H9 (cell line): Measurements from ENCODE around the gene APLF. TPM values are rescaled to one million over a fixed set of nuclear protein-coding genes. Genes with fewer than 3 reads are reported as not detected.
A peak's percentile ranks its signal among the peaks of the same experiment; 100 is the strongest.

Source experiments
- DNase-seq: peaks from one replicate; pipeline ENCODE4 v3.0.0-alpha.2; 2017
- H2AFZ ChIP-seq: one replicate; pipeline ENCODE4 v1.6.1; 2013; ENCODE audit warnings: mild to moderate bottlenecking, low read length, control low read depth, moderate library complexity
- H2AK5ac ChIP-seq: 2 replicates; pipeline ENCODE4 v1.6.1; 2013; ENCODE audit warnings: low read length, control low read depth, mixed read lengths; ENCODE audit not compliant: insufficient read length
- H2BK120ac ChIP-seq: one replicate; pipeline ENCODE4 v1.6.1; 2013; ENCODE audit warnings: low read depth, mild to moderate bottlenecking, low read length, control low read depth, inconsistent platforms; ENCODE audit not compliant: poor library complexity, severe bottlenecking
- H2BK12ac ChIP-seq: 2 replicates; pipeline ENCODE4 v1.6.1; 2013; ENCODE audit warnings: low read length, control low read depth, mixed read lengths, low read depth; ENCODE audit not compliant: insufficient read length
- H2BK15ac ChIP-seq: 2 replicates; pipeline ENCODE4 v1.6.1; 2013; ENCODE audit warnings: low read depth, low read length, control low read depth
- H2BK20ac ChIP-seq: one replicate; pipeline ENCODE4 v1.6.1; 2013; ENCODE audit warnings: low read depth, mild to moderate bottlenecking, low read length, control low read depth, inconsistent platforms; ENCODE audit not compliant: poor library complexity, severe bottlenecking
- H2BK5ac ChIP-seq: 2 replicates; pipeline ENCODE4 v1.6.1; 2013; ENCODE audit warnings: low read length, control low read depth, mixed read lengths; ENCODE audit not compliant: insufficient read length
- H3K14ac ChIP-seq: 2 replicates; pipeline ENCODE4 v1.6.1; 2013; ENCODE audit warnings: low read length, control low read depth; ENCODE audit not compliant: insufficient read depth
- H3K18ac ChIP-seq: 2 replicates; pipeline ENCODE4 v1.6.1; 2013; ENCODE audit warnings: low read depth, mild to moderate bottlenecking, mixed read lengths, low read length, control low read depth; ENCODE audit not compliant: insufficient read length
- H3K23ac ChIP-seq: 2 replicates; pipeline ENCODE4 v1.6.1; 2013; ENCODE audit warnings: low read length, control low read depth, mixed read lengths, low read depth; ENCODE audit not compliant: insufficient read length
- H3K23me2 ChIP-seq: 2 replicates; pipeline ENCODE4 v1.6.1; 2013; ENCODE audit warnings: low read depth, mild to moderate bottlenecking, mixed read lengths, low read length, control low read depth; ENCODE audit not compliant: insufficient read length, poor library complexity, severe bottlenecking
- H3K27ac ChIP-seq: 2 replicates; pipeline ENCODE4 v1.5.1; 2013; ENCODE audit warnings: low read length, control low read depth, mixed read lengths, low read depth; ENCODE audit not compliant: insufficient read length
- H3K27me3 ChIP-seq: 2 replicates; pipeline ENCODE4 v1.6.1; 2013; ENCODE audit warnings: low read length, control low read depth, inconsistent platforms; ENCODE audit not compliant: insufficient read depth
- H3K4ac ChIP-seq: 2 replicates; pipeline ENCODE4 v1.6.1; 2013; ENCODE audit warnings: low read depth, mild to moderate bottlenecking, control low read depth, inconsistent platforms, low read length, moderate library complexity
- H3K4me1 ChIP-seq: 2 replicates; pipeline ENCODE4 v1.6.1; 2013; ENCODE audit warnings: low read length, control low read depth, inconsistent platforms; ENCODE audit not compliant: insufficient read depth
- H3K4me2 ChIP-seq: 2 replicates; pipeline ENCODE4 v1.6.1; 2013; ENCODE audit warnings: low read length, control low read depth, mixed read lengths; ENCODE audit not compliant: insufficient read length, insufficient read depth
- H3K56ac ChIP-seq: 2 replicates; pipeline ENCODE4 v1.6.1; 2013; ENCODE audit warnings: low read depth, mild to moderate bottlenecking, mixed read lengths, low read length, control low read depth; ENCODE audit not compliant: insufficient read length
- H3K79me1 ChIP-seq: 2 replicates; pipeline ENCODE4 v1.6.1; 2013; ENCODE audit warnings: low read depth, mild to moderate bottlenecking, moderate library complexity, low read length, control low read depth, inconsistent platforms; ENCODE audit not compliant: insufficient read depth, poor library complexity, severe bottlenecking
- H3K79me2 ChIP-seq: 2 replicates; pipeline ENCODE4 v1.6.1; 2013; ENCODE audit warnings: low read length, control low read depth, inconsistent platforms; ENCODE audit not compliant: insufficient read depth
- H3K9ac ChIP-seq: 2 replicates; pipeline ENCODE4 v1.6.1; 2013; ENCODE audit warnings: low read length, control low read depth, mixed read lengths; ENCODE audit not compliant: insufficient read length; ENCODE audit errors: extremely low read depth
- H3K9me3 ChIP-seq: one replicate; pipeline ENCODE4 v1.6.1; 2013; ENCODE audit warnings: low read depth, low read length, inconsistent platforms; ENCODE audit not compliant: control insufficient read depth
- H3T11ph ChIP-seq: one replicate; pipeline ENCODE4 v1.6.1; 2013; ENCODE audit warnings: mild to moderate bottlenecking, low read length, control low read depth, inconsistent platforms
- H4K20me1 ChIP-seq: one replicate; pipeline ENCODE4 v1.6.1; 2013; ENCODE audit not compliant: control insufficient read depth, insufficient read length, insufficient read depth
- H4K5ac ChIP-seq: 2 replicates; pipeline ENCODE4 v1.6.1; 2013; ENCODE audit warnings: low read depth, mild to moderate bottlenecking, mixed read lengths, low read length, control low read depth; ENCODE audit not compliant: insufficient read length
- H4K8ac ChIP-seq: replicated peaks from 2 replicates; pipeline ENCODE4 v1.6.1; 2013; ENCODE audit warnings: low read length, control low read depth, mixed read lengths, low read depth; ENCODE audit not compliant: insufficient read length
- H4K91ac ChIP-seq: 2 replicates; pipeline ENCODE4 v1.6.1; 2013; ENCODE audit warnings: low read depth, mild to moderate bottlenecking, moderate library complexity, mixed read lengths, low read length, control low read depth; ENCODE audit not compliant: insufficient read length
- H3K27ac Mint-ChIP-seq, 3 experiments: 2 replicates in 2 of 3; 3 replicates in 1 of 3; pipeline ENCODE4 v1.8.0; 2020 to 2021; ENCODE audit warnings: mixed read lengths in 3 of 3, mild to moderate bottlenecking in 1 of 3, moderate library complexity in 1 of 3
- H3K27me3 Mint-ChIP-seq: 2 replicates; pipeline ENCODE4 v1.8.0; 2021; ENCODE audit warnings: low read depth, mild to moderate bottlenecking, moderate library complexity, mixed read lengths
- H3K36me3 Mint-ChIP-seq, 3 experiments: 2 replicates in 2 of 3; 3 replicates in 1 of 3; pipeline ENCODE4 v1.8.0; 2020 to 2021; ENCODE audit warnings: low read depth in 3 of 3, mixed read lengths in 3 of 3; ENCODE audit not compliant: insufficient read depth in 1 of 3
- H3K4me1 Mint-ChIP-seq, 2 experiments: 2 replicates each; pipeline ENCODE4 v1.8.0; 2020; ENCODE audit warnings: mixed read lengths in 2 of 2
- H3K4me3 Mint-ChIP-seq, 2 experiments: 2 replicates in 1 of 2; 3 replicates in 1 of 2; pipeline ENCODE4 v1.8.0; 2020 to 2021; ENCODE audit warnings: mild to moderate bottlenecking in 2 of 2, mixed read lengths in 2 of 2, moderate library complexity in 1 of 2
- H3K9me3 Mint-ChIP-seq, 2 experiments: 2 replicates in 1 of 2; 3 replicates in 1 of 2; pipeline ENCODE4 v1.8.0; 2020; ENCODE audit warnings: mild to moderate bottlenecking in 2 of 2, mixed read lengths in 2 of 2, moderate library complexity in 1 of 2
- total RNA-seq: library from RNA; stranded (reverse); gene quantifications from 2 replicates; pipeline ENCODE4 v1.2.1, GENCODE V29; 2021
- TF ChIP-seq, protein P1 (sequence below): fragments of 200-600 bp; sonication (generic); conservative IDR thresholded peaks from 3 replicates; pipeline ENCODE4 v1.8.0; 2021; ENCODE audit warnings: antibody characterized with exemption, mild to moderate bottlenecking

The APLF gene
- total RNA-seq, 1 experiment from 2014 or later = 3.7 TPM

DNA sequence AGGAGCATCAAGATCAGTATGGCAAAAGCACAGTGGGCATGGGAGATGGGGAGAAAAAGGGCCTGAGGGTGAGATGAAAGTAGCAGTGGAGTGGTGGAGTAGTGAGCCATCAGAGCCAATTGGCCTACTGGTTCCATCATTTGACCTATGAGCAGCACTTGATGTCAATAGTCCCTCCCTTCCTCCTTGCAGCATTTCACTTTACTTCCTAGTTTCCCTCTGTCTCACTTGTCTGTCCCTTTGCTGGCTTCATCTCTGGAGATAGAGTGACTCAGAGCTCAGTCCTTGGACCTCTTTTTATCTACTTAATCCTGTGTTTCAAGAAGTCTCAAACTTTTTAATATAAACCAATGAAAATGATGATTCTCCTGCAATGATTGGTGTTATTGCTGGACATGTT is 32.4 kb upstream of the APLF start:
- Histone ChIP-seq H3K9me3 (no peaks in the 10 kb centered on the region), H4K91ac (no peak overlapping the region), H3K9ac (no peak overlapping the region), H4K8ac (no peak overlapping the region), H2BK5ac (no peak overlapping the region), H3K79me1 (no peaks in the 10 kb centered on the region), H3K4me1 (no peaks in the 10 kb centered on the region; the same call in 1 of the 2 replicates), H3K14ac (no peak overlapping the region), H3K56ac (no peak overlapping the region), H2BK12ac (no peak overlapping the region), H3K79me2 (no peaks in the 10 kb centered on the region), H2BK15ac (no peak overlapping the region), H3K27ac (no peak overlapping the region), H2BK20ac (no peak overlapping the region), H3K18ac (no peak overlapping the region), H3K23ac (no peak overlapping the region), H4K20me1 (no peaks in the 10 kb centered on the region), H3T11ph (no peak overlapping the region), H2AFZ (no peak overlapping the region), H3K4ac (no peak overlapping the region), H2BK120ac (no peak overlapping the region), H2AK5ac (no peak overlapping the region), H4K5ac (no peak overlapping the region), H3K27me3 (no peaks in the 10 kb centered on the region), H3K4me2 (no peak overlapping the region), H3K23me2 (no peaks in the 10 kb centered on the region)
- peak overlapping the region in 1 of 3 experiments; percentile 23; a peak in 1 of 7 replicates for H3K27ac Mint-ChIP-seq
- no peaks in the 10 kb centered on the region; a peak in 2 of 5 replicates for H3K9me3 Mint-ChIP-seq
- no peak overlapping the region for H3K4me3 Mint-ChIP-seq
- H3K27me3 Mint-ChIP-seq = no peaks in the 10 kb centered on the region
- no peak for DNase-seq
- H3K36me3 Mint-ChIP-seq = no peaks in the 10 kb centered on the region
- H3K4me1 Mint-ChIP-seq = peaks cover 0 to 6% of the 10 kb centered on the region in 2 experiments; a peak in 3 of 4 replicates
- TF ChIP-seq, protein P1, sequence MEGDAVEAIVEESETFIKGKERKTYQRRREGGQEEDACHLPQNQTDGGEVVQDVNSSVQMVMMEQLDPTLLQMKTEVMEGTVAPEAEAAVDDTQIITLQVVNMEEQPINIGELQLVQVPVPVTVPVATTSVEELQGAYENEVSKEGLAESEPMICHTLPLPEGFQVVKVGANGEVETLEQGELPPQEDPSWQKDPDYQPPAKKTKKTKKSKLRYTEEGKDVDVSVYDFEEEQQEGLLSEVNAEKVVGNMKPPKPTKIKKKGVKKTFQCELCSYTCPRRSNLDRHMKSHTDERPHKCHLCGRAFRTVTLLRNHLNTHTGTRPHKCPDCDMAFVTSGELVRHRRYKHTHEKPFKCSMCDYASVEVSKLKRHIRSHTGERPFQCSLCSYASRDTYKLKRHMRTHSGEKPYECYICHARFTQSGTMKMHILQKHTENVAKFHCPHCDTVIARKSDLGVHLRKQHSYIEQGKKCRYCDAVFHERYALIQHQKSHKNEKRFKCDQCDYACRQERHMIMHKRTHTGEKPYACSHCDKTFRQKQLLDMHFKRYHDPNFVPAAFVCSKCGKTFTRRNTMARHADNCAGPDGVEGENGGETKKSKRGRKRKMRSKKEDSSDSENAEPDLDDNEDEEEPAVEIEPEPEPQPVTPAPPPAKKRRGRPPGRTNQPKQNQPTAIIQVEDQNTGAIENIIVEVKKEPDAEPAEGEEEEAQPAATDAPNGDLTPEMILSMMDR = no peak
